HG03064 (cell line): ENCODE results near the gene TPPP.

Source experiments
- ATAC-seq: cut with Tn5 transposase; IDR thresholded peaks from one replicate; pipeline ENCODE4 v1.9.1; 2021; ENCODE audit warnings: low read depth; ENCODE audit not compliant: unreplicated experiment

TPPP gene

DNA sequence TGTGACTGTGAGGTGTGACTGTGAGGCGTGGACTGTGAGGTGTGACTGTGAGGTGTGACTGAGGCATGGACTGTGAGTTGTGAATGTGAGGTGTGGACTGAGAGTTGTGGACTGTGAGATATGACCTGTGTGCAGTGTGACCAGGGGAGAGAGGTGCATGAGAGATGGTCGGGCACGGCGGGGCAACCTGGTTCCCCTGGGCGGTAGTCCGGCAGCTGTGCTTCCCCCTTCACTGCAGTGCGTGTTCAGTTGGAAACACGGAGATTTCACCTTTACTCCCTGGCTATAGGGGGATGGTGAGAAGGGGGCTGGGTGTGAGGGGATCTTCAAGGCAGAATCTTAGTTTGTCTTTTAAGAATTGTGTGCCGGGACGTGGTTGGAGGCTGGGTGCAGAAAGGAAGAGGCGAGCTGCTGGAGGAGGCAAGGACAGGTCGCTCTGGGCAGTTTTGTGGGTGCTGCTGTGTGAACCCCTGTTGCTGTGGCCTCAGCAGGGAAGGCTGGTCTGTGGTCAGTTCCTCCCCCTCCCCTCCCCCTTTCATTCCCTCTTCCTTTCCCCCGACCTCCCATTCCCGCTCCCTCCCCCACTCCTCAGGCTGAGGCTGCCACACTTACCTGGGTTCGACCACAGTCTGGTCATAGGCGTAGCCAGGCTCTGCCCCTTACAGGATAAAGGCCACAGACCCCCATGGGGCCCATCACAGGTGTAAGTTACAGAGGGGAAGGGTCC is 41.7 kb downstream of the TPPP start:
- no peak for ATAC-seq

DNA sequence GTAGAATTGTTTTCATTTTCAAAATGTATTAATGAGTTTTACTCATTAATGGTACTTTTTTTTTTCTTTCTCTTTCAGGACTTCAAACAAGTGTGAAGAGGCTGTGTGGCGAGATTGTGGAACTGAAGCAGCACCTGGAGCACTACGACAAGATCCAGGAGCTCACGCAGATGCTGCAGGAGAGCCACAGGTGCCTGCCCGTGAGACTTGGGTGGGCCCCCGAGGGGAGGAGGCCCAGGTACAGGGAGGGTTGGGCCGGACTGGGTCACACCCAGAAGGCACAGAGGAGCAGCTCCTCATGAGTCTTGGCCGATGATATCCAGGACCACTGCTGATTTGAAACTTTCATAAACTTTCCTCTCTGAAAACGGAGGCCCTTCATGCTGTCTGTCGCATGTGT is 45.4 kb downstream of the TPPP start:
- ATAC-seq, result no peak

DNA sequence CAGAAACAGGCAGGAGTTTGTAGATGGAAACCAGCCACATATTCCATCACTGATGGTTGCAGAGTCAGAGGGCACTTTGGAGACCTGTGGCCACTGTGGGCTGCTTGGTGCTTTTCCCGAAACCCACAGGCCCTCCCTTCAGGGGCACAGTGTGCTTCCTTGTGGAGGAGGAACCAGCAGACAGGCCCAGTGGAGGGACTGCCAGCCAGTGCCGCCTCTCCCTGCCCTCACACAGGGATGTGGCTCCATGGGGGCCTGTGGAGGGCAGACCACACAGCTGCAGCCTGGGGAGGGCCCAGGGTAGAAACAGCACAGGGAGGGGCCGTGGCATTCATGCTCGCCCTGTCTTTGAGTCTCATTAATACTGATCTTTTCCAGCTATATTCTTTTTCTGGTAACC is 45.8 kb downstream of the TPPP start:
- no peak for ATAC-seq

DNA sequence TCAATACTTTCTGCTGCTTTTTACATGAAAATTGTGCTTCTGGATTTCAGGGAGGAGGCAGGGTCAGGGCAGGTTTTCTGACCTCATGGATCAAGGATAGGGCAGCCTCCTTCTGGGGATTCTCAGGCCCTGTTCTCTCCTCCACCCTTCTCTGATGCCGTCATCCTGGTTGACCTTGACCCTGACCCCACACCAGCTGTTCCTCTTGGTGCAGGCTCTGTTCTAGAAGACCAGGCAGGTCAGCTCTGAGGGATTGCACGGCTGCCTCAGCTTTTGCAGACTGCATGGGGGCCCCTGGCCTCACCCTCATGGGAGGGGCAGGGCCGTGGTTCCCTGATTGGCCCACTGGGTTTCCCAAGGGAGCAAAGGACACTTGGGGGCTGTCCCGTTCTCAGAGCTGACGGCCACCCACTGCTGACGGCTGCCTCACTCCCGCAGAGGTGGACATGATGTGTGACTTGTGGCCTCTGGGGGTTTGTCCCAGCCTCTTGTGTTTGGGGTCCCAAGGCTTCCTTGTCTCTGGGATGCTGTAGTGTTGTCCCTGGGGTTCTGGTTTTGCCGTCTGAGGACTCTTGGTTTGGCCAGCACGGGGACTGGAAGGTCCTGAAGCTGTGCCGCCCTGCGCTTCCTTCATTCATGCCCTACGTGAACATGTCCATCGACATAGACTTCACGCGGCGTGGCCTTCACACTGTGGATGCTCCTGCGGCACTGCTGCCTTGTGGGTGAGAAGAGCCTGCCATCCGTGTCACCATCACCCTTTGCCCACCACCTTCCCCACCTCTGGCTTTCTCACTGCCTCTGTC is 46.6 kb downstream of the TPPP start:
- ATAC-seq, result no peak

DNA sequence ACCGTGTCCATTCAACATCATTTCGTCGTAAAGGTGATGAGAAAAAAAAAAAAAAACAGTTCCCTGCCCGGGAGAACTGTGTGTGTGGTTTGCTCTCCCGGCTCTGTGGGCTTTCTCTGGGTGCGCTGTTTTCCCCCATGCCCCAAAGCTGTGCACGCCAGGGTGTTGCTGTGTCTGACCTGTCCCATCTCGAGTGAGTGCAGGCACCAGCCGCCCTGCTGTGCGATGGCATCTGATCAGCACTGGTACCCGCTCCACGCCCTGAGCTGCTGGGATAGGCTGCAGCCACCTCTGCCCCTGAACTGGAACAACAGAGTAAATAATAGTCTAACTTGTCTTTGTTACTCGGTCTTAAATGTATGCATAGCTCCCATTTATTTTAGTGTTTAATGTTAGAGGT is 47.7 kb downstream of the TPPP start:
- no peak for ATAC-seq

DNA sequence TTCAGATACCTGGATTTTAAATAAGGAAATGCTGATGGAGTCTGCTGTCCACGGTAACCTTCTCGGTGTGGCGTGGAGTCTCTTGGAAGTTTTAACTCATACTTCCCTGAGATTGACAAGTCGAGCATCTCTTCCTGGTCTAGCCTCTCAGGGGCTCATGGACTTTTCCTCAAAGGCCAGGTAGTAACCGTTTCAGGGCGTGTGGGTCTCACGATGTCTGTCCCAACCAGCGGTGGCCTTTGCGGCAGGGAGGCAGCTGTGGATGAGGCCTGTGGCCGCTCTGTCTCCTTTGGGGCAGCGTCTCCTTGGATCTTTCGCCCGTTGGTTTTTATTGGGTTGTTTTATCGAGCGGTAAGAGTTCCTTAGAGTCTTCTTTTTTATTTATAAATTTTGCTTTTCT is 48.2 kb downstream of the TPPP start:
- ATAC-seq, result no peak

DNA sequence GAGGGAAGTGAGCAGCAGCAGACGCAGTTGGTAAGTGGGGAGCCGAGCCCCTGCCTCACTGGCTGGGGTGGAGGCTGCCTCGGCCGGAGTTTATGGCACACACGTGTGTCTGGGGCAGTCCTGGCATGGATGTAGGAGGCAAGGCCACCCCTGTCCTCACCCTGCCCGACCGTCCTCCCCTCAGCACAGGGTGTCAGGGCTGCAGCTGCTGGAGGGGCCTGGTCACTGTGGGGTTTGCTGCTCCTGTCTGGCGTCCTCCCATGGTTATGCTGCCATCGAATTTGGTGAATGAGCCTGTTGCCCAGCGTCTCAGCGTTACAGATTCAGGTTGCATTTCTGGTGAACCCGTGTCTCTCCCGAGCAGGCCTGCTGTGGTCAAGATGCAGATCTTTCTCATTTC is 48.6 kb downstream of the TPPP start:
- ATAC-seq, result no peak

DNA sequence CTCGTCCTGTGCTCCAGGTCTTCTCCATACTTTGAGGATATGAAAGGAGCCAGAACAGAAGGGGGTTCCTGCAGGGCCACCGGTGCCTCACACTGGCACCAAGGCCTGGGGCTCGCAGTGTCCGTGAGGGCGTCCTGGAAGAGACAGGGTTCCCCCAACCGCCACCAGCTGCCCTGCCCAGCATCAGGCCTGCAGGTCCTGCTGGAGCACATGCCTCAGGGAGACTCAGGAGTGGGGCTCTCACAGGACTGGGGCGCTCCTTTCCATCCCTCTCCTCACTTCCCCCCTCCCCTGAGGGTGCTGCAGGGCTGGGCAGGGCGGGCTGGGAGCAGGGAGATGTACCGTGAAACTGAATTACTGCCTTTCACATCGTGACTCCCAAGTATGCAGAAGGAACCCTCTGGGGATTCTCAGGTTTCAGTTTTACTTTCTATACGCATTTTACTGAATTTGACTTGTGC is 49.3 kb downstream of the TPPP start:
- no peak for ATAC-seq

DNA sequence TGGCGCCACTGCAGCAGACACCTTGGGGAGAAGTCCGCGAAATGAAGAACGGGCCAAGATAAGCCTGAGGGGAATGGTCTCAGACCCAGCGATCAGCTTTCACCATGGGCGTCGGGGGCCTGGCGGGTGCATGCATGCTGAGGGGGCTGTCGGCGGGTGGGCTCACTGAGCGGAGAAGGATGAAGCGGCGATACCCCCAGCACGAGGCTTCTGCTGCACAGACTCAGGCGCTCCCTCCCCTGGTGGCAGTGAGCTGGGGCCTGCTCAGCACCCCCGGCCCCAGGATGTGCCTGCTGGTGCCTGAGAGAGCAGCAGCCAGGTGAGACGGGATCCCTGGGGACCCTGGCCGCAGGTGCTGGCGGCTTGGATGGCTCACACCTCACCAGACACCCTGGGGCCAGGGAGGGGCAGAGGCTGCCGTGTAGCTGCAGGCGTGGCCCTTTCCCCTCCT is 49.8 kb downstream of the TPPP start:
- ATAC-seq, result no peak

DNA sequence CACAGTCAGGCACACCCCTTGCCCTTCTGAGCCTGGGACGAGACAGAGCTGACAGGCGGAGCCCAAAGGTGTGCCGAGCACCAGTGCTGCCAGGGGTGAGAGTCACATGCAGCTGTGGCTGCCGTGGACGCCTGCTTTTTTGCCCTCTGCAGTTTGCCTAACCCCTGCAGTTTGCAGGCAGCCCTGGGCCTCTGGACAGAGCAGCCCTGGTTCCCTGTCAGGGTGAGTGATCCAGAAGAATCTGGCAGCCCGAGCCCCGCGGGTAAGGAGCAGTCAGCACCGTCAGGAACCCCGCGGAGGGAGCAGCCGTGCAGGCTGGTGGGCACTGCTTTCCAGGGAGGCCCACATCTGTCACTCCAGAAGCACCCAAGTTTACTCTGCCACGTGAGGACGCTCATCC is 50.7 kb downstream of the TPPP start:
- ATAC-seq, result no peak

DNA sequence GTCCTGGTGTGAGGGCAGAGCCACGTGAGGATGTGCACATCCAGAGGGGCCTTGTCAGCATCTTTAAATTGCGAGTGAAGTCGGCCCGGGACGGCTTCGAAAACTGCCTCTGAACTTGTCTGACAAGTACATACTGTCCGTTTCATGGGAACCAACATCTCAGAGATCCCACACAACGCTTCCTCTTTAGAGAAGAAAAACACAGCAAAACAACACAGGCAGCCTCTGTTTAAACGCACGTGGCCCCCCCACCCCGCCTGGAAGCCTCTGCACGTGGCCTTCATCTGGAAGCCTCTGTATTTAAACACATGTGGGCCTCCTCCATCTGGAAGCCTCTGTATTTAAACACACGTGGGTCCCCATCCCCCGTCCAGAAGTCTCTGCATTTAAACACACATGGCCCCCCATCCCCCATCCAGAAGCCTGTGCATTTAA is 51.8 kb downstream of the TPPP start:
- no peak for ATAC-seq

DNA sequence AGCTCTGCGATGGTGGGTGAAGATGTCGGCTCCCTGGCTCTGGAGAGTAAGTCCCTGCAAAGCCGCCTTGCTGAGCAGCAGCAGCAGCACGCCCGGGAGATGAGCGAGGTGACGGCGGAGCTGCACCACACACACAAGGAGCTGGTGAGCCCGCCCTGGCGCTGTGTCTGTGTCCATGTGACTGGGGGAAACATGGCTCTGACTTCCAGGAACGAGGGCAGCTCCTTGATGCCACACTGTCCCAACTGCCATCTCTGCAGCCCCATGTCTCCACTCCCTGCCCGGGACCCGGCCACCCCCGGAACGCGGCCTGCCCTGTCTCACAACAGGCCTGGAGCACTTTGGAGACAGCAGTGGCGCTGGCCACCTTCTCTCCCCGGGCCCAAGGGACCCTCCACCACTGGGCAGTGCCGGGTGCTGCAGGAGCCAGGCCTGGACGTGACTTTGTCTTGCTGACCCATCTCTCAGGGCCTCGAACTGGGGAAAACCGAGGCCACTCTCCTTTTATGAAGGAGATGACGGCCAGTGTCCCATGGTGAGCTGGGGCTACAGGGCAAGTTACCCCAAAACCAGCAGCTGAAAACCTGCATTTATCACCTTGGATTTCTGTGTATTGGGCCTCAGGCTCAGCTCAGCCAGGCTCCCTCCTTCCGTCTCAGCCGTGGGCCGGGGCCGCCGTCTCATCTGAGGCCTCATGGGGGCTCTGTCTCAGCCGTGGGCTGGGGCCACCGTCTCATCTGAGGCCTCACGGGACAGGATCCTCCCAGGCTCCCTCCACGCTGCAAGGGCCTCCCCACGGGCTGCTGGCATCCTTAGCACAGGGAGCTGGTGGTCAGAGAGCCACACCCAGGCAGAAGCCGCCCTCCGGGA is 52.5 kb downstream of the TPPP start:
- no peak for ATAC-seq

DNA sequence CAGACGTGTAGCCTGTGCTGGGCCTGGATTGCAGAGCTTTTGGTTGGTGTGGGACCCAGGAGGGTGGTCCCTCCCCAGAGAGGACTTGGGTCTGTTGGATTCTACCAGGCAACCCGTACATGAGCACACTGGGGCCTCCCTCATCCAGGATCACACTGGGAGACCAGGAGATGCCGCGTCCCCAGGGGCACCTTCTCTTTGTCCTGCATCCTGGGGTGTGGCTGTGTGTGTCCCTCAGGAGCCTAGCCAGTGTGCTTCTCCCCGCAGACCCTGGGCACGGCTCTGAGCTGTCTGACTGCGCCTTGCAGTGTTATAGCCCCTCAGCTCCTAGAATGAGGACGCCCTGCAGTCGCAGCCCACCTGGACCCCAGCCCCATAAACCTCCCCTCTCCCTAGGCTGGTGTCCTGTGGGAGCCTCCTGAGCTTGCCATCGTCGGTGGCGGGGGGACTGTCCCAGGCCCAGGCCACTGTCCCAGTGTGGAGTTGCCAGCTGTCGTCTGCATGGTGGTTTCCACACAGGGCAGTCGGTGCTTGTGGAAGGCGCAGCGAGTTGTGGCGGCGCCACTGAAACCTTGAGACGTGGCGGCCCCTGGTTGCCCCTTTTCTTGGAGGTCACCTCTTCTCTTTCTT is 53.5 kb downstream of the TPPP start:
- no peak for ATAC-seq

DNA sequence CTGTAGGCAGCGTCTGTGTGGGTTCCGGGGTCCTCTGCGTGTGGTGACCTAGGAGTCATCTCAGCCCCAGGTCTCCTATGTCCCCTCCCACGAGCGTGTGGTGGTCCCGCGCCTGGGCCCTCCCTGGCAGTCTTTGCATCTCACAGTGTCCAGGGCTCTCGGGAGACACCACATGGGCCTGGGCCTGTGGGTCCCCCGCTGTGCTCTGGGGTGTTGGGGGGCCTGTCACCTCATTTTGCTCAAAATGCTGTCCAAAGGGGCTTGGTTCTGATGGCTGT is 54.0 kb downstream of the TPPP start:
- ATAC-seq, result no peak

DNA sequence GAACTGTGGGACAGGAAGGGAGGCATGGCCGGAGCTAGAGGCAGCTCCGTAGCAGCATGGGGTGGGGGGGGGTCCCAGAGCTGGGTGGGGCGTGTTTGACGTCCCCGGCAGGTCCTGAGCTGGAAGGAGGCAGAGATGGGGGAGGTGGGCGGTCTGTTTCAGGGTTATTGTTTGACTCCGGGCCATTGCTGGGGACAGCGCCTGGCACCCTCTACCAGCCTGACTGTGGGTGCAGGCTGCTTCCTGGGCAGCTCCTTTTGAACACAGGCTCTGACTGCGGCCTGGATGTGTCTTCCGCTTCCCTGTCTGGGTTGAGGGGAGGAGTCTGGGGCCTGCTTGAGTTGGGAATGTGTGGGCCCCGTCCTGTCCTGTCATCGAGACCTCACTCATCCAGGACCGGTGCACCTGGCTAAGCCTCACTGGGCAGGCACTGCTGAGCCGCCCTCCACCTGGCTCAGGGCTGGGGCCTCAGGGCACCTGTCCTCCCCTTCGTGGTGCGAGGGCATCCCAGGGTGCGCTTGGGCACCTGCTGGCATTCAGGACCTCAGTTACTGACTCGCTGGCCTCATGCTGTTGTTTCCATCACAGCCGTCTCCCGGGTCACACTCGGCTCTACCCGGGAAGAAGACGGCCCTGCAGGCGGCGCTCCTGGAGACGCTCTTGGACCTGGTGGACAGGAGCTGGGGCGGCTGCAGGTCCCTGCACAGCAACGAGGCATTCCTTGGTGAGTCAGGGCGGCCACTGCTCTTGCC is 54.5 kb downstream of the TPPP start:
- ATAC-seq, result no peak

DNA sequence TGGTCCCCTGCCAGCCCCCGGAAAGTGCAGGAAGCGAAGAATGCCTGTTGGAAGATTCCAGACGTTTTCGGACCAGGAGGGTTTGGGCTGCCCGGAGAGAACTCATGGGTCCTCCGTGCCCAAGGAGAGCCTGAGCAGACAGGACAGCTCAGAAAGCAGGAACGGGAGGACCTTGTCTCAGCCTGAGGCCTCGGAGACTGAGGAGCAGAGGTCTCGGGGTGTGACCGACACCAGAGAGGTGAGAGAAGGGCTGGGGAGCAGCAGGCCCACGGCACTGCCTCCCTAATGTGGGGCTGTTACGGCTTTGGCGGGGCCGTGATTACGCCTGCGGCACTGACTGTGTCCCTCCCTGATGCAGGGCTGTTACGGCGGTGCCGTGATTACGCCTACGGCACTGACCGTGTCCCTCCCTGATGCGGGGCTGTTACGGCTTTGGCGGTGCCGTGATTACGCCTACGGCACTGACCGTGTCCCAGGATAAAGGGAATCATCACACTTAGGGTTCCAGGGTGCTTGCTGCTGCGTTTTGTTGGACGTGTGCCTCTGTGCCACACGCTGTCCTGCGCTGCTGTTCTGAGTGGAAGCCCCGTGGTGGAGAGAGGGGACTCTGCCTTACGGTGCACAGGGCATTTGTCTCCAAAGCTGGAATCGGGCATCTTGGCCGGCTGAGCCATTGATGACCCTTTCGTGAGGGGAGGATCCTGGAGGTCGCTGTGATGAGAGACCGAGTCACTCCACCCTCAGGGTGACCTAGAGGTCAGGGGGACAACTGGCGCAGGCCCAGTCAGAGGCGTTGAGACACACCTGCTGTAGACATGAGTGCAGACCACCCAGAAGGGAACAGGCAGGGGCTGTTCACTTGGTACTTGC is 55.3 kb downstream of the TPPP start:
- ATAC-seq, result no peak

DNA sequence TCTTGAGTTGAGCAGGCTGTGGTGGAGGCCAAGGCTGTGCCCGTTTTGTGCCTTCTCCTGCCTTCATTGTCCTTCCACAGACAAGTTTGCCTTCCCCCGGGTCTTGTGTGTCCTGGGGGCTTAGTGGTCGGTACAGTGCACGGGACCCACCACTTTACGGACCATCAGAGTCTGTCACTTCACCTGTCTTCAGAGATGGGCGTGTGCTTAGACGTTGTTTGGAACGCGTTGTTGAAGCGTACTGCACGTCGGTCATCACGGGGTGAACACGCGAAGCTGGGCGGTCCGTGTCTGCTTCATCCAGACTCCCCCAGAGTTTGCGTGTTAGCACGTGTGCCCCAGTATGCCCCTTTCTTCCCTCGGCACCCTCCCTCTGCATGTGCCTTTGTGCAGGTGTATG is 56.2 kb downstream of the TPPP start:
- ATAC-seq, result no peak

DNA sequence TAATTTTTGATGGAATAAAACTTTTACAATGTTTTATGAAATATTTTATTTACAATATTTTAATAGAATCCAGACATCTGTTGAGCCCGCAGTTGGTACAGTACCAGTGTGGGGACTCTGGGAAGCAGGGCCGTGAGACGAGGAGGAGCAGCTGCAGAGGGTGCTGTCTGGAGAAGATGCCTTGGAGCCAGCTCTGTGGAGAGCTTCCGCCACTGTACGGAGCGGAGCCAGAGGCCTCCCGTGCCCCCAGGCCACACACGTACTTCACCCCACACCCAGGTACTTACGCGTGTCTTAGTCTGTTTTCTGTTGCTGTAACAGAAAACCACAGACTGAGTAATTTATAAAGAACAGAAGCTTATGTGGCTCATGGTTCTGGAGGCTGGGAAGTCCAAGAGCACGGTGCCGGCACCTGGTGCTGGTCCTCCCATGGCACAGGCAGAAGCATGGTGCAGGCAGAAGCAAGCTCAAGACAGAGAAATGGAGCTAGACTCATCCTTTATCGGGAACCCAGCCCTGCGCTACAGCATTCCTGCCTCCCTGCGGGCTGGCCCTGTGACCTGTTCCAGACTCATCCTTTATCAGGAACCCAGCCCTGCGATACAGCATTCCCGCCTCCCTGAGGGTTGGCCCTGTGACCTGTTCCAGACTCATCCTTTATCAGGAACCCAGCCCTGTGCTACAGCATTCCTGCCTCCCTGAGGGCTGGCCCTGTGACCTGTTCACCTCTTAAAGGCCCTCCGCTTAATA is 57.7 kb downstream of the TPPP start:
- no peak for ATAC-seq
